Activated naive CD8-positive, alpha-beta T cell treated with anti-CD3 and anti-CD28 coated beads, Interleukin-2, amount 50 U/mL, for 24 hours (primary cell): ENCODE measurements around the gene ANTKMT.

Source experiments
- ATAC-seq: fragments of 150-1000 bp; cut with Tn5 transposase; one replicate; pipeline ENCODE4 v1.10.0; 2021
- DNase-seq: peaks from one replicate; pipeline ENCODE4 v3.0.0; 2021
- H3K27ac Mint-ChIP-seq: one replicate; pipeline ENCODE4 v1.8.0; 2021; ENCODE audit warnings: mild to moderate bottlenecking, mixed read lengths
- H3K27me3 Mint-ChIP-seq: one replicate; pipeline ENCODE4 v1.8.0; 2021; ENCODE audit warnings: mixed read lengths
- H3K36me3 Mint-ChIP-seq: one replicate; pipeline ENCODE4 v1.8.0; 2021; ENCODE audit warnings: low read depth, mixed read lengths
- H3K4me1 Mint-ChIP-seq: one replicate; pipeline ENCODE4 v1.8.0; 2021; ENCODE audit warnings: mixed read lengths
- H3K4me3 Mint-ChIP-seq: one replicate; pipeline ENCODE4 v1.8.0; 2021; ENCODE audit warnings: mild to moderate bottlenecking, moderate library complexity, mixed read lengths
- H3K9me3 Mint-ChIP-seq: one replicate; pipeline ENCODE4 v1.8.0; 2021; ENCODE audit warnings: mixed read lengths

The ANTKMT gene

GRCh38 chr16:770411-770810 is 49.5 kb downstream of the ANTKMT start:
- no peaks in the 10 kb centered on the region for H3K36me3 Mint-ChIP-seq
- no peaks in the 10 kb centered on the region for H3K27me3 Mint-ChIP-seq
- no peak overlapping the region for H3K27ac Mint-ChIP-seq
- H3K9me3 Mint-ChIP-seq = no peaks in the 10 kb centered on the region
- DNase-seq (no peak), ATAC-seq (no peak)
- no peak overlapping the region for H3K4me3 Mint-ChIP-seq
- H3K4me1 Mint-ChIP-seq = no peaks in the 10 kb centered on the region
